ENCODE measurements around the gene KCNQ2.

The KCNQ2 gene

GRCh38 chr20:63471717-63471980 is 806 bp downstream of the KCNQ2 start:
- no peak for DNase-seq

- DNase-seq = peak in 2 of 56 donors; percentile 32 to 38
Measured at GRCh38 chr20:63471002-63471716, 1.3 kb downstream of the KCNQ2 start.

- no peak for DNase-seq
Measured at GRCh38 chr20:63470410-63470809, 2.0 kb downstream of the KCNQ2 start.

GRCh38 chr20:63469713-63470101 is 2.7 kb downstream of the KCNQ2 start:
- no peak for DNase-seq

GRCh38 chr20:63469019-63469712 is 3.3 kb downstream of the KCNQ2 start:
- DNase-seq = no peak

- no peak for DNase-seq
Measured at GRCh38 chr20:63468421-63468820, 4.0 kb downstream of the KCNQ2 start.

GRCh38 chr20:63467294-63468083 is 5.0 kb downstream of the KCNQ2 start:
- DNase-seq = no peak

GRCh38 chr20:63466861-63467260 is 5.6 kb downstream of the KCNQ2 start:
- DNase-seq = no peak

GRCh38 chr20:63466250-63466825 is 6.1 kb downstream of the KCNQ2 start:
- peak in 1 of 56 donors; percentile 30 for DNase-seq

GRCh38 chr20:63465380-63466249 is 6.8 kb downstream of the KCNQ2 start:
- DNase-seq = no peak

GRCh38 chr20:63464289-63464635 is 8.2 kb downstream of the KCNQ2 start:
- no peak for DNase-seq

GRCh38 chr20:63463400-63464288 is 8.8 kb downstream of the KCNQ2 start:
- peak in 9 of 56 donors; percentile 13 to 53 (median 29) for DNase-seq

- DNase-seq = no peak
Measured at GRCh38 chr20:63462244-63462643, 10.2 kb downstream of the KCNQ2 start.

- no peak for DNase-seq
Measured at GRCh38 chr20:63461104-63461763, 11.2 kb downstream of the KCNQ2 start.

- DNase-seq = no peak
Measured at GRCh38 chr20:63459070-63459380, 13.4 kb downstream of the KCNQ2 start.

GRCh38 chr20:63458170-63459069 is 14.0 kb downstream of the KCNQ2 start:
- no peak for DNase-seq

- DNase-seq = peak in 38 of 56 donors; percentile 12 to 73 (median 47)
Measured at GRCh38 chr20:63457737-63458136, 14.7 kb downstream of the KCNQ2 start.

- DNase-seq = no peak
Measured at GRCh38 chr20:63456429-63457284, 15.8 kb downstream of the KCNQ2 start.

Measured in amygdala (tissue), 56 donors.